ENCODE results near the gene PTBP2.

The PTBP2 gene

GRCh38 chr1:96820671-96821070, 99.1 kb downstream of the PTBP2 start:
- no peak for DNase-seq (ENCODE audit: low read depth, low spot score)

GRCh38 chr1:96825231-96825630, 103.6 kb downstream of the PTBP2 start:
- no peak for DNase-seq (ENCODE audit: low read depth, low spot score)

GRCh38 chr1:96825950-96826576, 104.5 kb downstream of the PTBP2 start:
- DNase-seq (ENCODE audit: low read depth, low spot score): no peak

GRCh38 chr1:96833376-96833775, 111.8 kb downstream of the PTBP2 start:
- no peak for DNase-seq (ENCODE audit: low read depth, low spot score)

- DNase-seq (ENCODE audit: low read depth, low spot score): no peak
Measured at GRCh38 chr1:96834986-96835385, 113.4 kb downstream of the PTBP2 start.

DNA sequence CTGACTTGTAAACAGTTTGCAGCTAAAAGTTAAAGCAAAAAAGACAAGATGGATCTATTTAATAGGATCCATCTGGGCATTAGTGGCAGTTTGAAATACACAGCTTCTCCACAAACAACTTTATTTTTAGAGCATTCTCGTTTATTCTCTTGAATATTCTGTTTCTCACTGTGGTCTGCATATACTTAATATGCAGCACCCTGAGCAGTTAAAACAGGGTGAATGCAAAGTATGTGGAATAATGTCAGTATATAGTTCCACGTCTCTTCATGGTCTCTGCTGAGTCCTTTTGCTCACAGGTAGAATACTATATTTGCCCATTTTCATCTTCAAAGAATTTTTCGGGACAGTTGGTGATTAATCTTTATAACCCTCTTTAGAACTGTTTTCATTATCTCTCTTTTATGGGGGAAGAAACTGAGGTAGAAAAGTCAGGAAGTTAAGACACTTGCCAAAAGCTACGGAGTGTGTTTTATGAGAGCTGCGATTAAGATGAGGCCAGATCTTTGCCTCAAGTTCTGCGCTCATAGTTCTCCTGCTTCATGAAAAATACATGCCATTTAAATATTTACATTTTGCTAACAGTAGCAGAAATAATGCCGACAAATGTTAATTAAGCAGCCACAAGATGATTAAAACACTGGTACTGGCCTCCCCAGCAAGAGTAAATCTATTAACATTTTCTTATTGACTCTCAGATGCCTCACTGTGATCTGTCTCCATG, 115.6 kb downstream of the PTBP2 start:
- DNase-seq (ENCODE audit: low read depth, low spot score): no peak

DNA sequence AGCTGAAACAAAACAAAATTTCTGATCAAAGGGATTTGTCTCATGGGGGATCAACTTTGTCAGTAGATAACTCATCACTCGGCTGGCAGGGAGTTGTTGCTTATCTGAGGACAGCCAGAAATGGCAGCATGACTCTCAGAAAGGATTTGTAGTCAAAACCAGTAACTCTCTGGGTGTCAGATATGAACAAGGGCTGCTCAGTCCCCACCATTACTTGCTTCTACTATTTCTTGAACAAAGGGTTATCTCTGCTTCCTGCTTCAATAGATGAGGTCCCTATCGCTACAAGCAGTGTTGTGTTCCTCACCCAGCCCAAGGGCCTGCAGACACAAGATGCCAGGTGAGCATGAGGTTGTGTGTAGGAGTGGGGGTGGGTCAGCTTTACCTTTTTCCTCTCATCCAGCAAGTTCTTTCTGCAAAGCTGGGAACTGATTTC, 116.2 kb downstream of the PTBP2 start:
- no peak for DNase-seq (ENCODE audit: low read depth, low spot score)

DNA sequence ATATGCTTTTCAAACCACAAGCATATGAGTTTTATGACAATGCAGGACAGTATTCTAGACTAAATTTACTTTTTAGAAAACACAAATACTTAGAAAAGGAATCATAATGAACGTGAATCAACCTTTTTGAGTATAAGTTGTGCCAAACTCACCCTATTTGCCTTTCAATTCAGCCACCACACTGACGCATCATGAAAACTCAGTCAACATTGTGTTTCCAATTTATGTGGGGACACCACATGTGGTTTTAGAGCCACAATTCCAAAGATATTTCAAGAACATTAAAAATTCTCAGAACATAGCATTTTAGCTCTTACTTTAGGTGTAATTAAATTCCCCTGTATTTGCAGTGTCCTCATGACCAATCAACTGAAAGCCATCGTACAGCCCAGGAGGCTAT, 118.8 kb downstream of the PTBP2 start:
- DNase-seq (ENCODE audit: low read depth, low spot score): no peak

GRCh38 chr1:96842215-96842614, 120.6 kb downstream of the PTBP2 start:
- DNase-seq (ENCODE audit: low read depth, low spot score): no peak

- no peak for DNase-seq (ENCODE audit: low read depth, low spot score)
Measured at GRCh38 chr1:96843196-96843595, 121.6 kb downstream of the PTBP2 start.

- no peak for DNase-seq (ENCODE audit: low read depth, low spot score)
Measured at GRCh38 chr1:96843601-96844000, 122.0 kb downstream of the PTBP2 start.

DNA sequence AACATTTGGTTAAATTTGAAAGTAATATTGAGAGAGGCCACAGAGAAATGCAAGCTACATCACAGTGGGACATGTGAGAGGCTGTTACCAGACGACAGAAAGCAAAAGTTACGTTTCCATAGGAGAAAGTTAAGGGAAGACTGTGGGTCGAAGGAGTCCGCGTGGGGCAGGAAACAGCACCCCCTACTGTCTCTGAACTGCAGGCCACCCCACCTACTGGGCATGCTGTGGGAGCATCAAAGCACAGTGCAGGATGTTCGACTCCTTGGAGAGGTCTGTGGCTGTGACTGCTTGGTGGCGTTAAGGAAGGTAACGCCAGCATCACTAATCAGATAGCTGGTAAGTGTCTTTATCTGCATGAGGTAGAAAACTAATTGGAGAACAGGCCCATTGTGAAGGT, 123.9 kb downstream of the PTBP2 start:
- peak; percentile 7 for DNase-seq (ENCODE audit: low read depth, low spot score)

- no peak for DNase-seq (ENCODE audit: low read depth, low spot score)
Measured at GRCh38 chr1:96861836-96862235, 140.3 kb downstream of the PTBP2 start.

DNA sequence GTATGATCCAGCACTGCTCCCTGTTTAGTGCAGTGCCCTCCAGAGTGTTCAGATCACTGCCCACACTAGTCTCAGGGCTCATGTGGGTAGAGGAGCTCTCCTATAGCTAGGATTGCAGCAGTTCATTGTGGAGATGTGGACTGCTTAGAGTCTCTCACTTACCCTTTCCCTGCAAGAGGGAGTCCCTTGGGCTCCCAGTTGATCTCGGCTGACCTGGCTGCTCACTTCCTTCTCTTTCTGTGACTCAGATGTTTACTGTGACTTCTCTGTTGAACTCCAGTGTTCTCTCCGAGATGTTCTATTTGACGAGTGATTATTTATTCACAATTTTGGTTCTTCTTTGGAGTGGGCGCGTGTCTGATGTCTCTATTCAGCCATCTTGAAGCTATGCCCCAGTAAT, 141.9 kb downstream of the PTBP2 start:
- no peak for DNase-seq (ENCODE audit: low read depth, low spot score)
